ENCODE measurements around the gene PRDM15.

PRDM15 gene

DNA sequence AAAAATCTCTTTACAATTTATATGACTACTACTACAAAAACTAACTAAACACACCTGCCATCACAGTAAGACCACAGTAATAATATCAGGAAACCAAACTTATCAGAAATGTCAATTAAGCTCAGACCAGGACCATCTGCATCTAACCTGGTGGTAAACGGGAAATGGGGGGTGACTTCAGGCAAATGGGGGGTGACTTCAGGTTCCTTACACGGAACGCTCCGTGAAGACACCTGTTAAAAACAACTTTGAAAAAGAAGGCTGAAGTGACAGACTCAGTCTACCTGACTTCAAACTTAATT lies 15.8 kb downstream of the PRDM15 start:
- Histone ChIP-seq H3K4me2 (ENCODE audit: low read length) (peak overlapping the region; percentile 88), H3K36me3 (replicated peaks; ENCODE audit: low read depth, low read length) (no peaks in the 10 kb centered on the region), H3K9ac (ENCODE audit: low read length) (no peak overlapping the region), H4K20me1 (ENCODE audit: insufficient read depth, low read length) (no peaks in the 10 kb centered on the region), H3K27me3 (ENCODE audit: low read depth, low read length) (no peaks in the 10 kb centered on the region), H3K27ac (ENCODE audit: low read length) (peak overlapping the region; percentile 60), H3K79me2 (ENCODE audit: low read length) (peaks cover 8% of the 10 kb centered on the region; the same call in 1 of the 2 replicates), H2AFZ (ENCODE audit: low read depth, low read length) (no peak overlapping the region), H3K4me3 (ENCODE audit: low read length) (no peak overlapping the region), H3K9me3 (ENCODE audit: insufficient read depth, low read length) (no peaks in the 10 kb centered on the region; the same call in 1 of the 2 replicates), H3K4me1 (ENCODE audit: low read length) (peaks cover 72% of the 10 kb centered on the region)
- TF ChIP-seq EZH2phosphoT487 (IDR thresholded peaks at IDR 0.05; ENCODE audit: low read depth) (no peak), CTCF (IDR thresholded peaks at IDR 0.05; ENCODE audit: low read depth, low read length) (no peak)

GRCh38 chr21:41861987-41862386 lies 17.2 kb downstream of the PRDM15 start:
- H3K9me3 ChIP-seq (ENCODE audit: insufficient read depth, low read length), result no peaks in the 10 kb centered on the region; the same call in 1 of the 2 replicates
- peak overlapping the region; percentile 60 for H3K27ac ChIP-seq (ENCODE audit: low read length)
- H3K4me2 ChIP-seq (ENCODE audit: low read length), result peak overlapping the region; percentile 88
- peak overlapping the region; percentile 62 for H3K4me3 ChIP-seq (ENCODE audit: low read length)
- H3K36me3 ChIP-seq (replicated peaks; ENCODE audit: low read depth, low read length), result no peaks in the 10 kb centered on the region
- no peaks in the 10 kb centered on the region for H4K20me1 ChIP-seq (ENCODE audit: insufficient read depth, low read length)
- H3K4me1 ChIP-seq (ENCODE audit: low read length), result peaks cover 58% of the 10 kb centered on the region
- no peaks in the 10 kb centered on the region for H3K27me3 ChIP-seq (ENCODE audit: low read depth, low read length)
- peak overlapping the region; percentile 55 for H3K9ac ChIP-seq (ENCODE audit: low read length)
- H2AFZ ChIP-seq (ENCODE audit: low read depth, low read length), result peak overlapping the region; percentile 66
- H3K79me2 ChIP-seq (ENCODE audit: low read length), result peaks cover 7% of the 10 kb centered on the region; the same call in 1 of the 2 replicates
- no peak for TF ChIP-seq EZH2phosphoT487 (IDR thresholded peaks at IDR 0.05; ENCODE audit: low read depth)
- 0 out of 2 replicates have a peak, but pooled peaks have one; percentile 12 for TF ChIP-seq CTCF (IDR thresholded peaks at IDR 0.05; ENCODE audit: low read depth, low read length)

DNA sequence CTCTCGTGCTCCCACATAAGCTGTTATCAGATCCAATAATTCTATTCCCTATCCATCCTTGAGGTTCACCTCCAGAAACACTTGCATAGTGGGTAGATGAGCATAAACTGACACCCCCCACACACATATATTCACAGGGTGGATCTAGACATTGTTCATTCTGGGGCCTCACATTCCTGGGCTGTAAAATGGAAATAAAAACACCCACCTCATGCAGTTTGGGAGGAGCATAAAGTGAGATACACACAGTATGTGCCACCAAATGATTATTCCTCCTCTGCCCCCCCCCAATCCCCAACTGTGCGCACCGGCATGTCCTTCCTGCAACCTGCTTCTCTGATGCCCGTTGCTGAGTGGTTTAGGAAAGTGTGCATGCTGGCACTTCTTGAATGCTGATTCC lies 17.9 kb downstream of the PRDM15 start:
- no peaks in the 10 kb centered on the region for H3K27me3 ChIP-seq (ENCODE audit: low read depth, low read length)
- H3K9ac ChIP-seq (ENCODE audit: low read length), result peak overlapping the region; percentile 55; the same call in 1 of the 2 replicates
- H3K36me3 ChIP-seq (replicated peaks; ENCODE audit: low read depth, low read length), result no peaks in the 10 kb centered on the region
- H2AFZ ChIP-seq (ENCODE audit: low read depth, low read length), result peak overlapping the region; percentile 66
- H3K4me3 ChIP-seq (ENCODE audit: low read length), result peak overlapping the region; percentile 62
- peak overlapping the region; percentile 88 for H3K4me2 ChIP-seq (ENCODE audit: low read length)
- H4K20me1 ChIP-seq (ENCODE audit: insufficient read depth, low read length), result no peaks in the 10 kb centered on the region
- H3K4me1 ChIP-seq (ENCODE audit: low read length), result peaks cover 51% of the 10 kb centered on the region
- peak overlapping the region; percentile 60 for H3K27ac ChIP-seq (ENCODE audit: low read length)
- no peaks in the 10 kb centered on the region for H3K9me3 ChIP-seq (ENCODE audit: insufficient read depth, low read length)
- peaks cover 5% of the 10 kb centered on the region; the same call in 1 of the 2 replicates for H3K79me2 ChIP-seq (ENCODE audit: low read length)
- no peak for TF ChIP-seq EZH2phosphoT487 (IDR thresholded peaks at IDR 0.05; ENCODE audit: low read depth)
- no peak for TF ChIP-seq CTCF (IDR thresholded peaks at IDR 0.05; ENCODE audit: low read depth, low read length)

GRCh38 chr21:41859297-41859980 lies 19.7 kb downstream of the PRDM15 start:
- no peaks in the 10 kb centered on the region for H3K36me3 ChIP-seq (replicated peaks; ENCODE audit: low read depth, low read length)
- TF ChIP-seq EZH2phosphoT487 (IDR thresholded peaks at IDR 0.05; ENCODE audit: low read depth), result no peak
- no peak for TF ChIP-seq CTCF (IDR thresholded peaks at IDR 0.05; ENCODE audit: low read depth, low read length)
- no peaks in the 10 kb centered on the region for H3K9me3 ChIP-seq (ENCODE audit: insufficient read depth, low read length)
- no peaks in the 10 kb centered on the region for H3K27me3 ChIP-seq (ENCODE audit: low read depth, low read length)
- no peaks in the 10 kb centered on the region for H3K79me2 ChIP-seq (ENCODE audit: low read length)
- no peaks in the 10 kb centered on the region for H4K20me1 ChIP-seq (ENCODE audit: insufficient read depth, low read length)
- no peak overlapping the region for H3K4me3 ChIP-seq (ENCODE audit: low read length)
- H3K4me2 ChIP-seq (ENCODE audit: low read length), result no peak overlapping the region
- H3K4me1 ChIP-seq (ENCODE audit: low read length), result peaks cover 33% of the 10 kb centered on the region
- no peak overlapping the region for H3K9ac ChIP-seq (ENCODE audit: low read length)
- no peak overlapping the region for H2AFZ ChIP-seq (ENCODE audit: low read depth, low read length)
- no peak overlapping the region for H3K27ac ChIP-seq (ENCODE audit: low read length)

Data from OCI-LY3 (cell line).